ENCODE results near the gene CEP192. TPM values are rescaled to one million over a fixed set of nuclear protein-coding genes. Genes with fewer than 3 reads are reported as not detected.

CEP192 gene
- total RNA-seq, 1 donor from 2014 or later = 20.1 TPM

- TF ChIP-seq CTCF (IDR thresholded peaks at IDR 0.05; ENCODE audit: partially characterized antibody, unreplicated experiment) = no peak
- no peak overlapping the region for H3K4me3 Mint-ChIP-seq (ENCODE audit: unreplicated experiment)
- H3K4me1 Mint-ChIP-seq (ENCODE audit: low read depth, unreplicated experiment) = peaks cover 1% of the 10 kb centered on the region
- no peak for DNase-seq
- H3K27ac Mint-ChIP-seq (ENCODE audit: unreplicated experiment) = no peak overlapping the region
- H3K9me3 Mint-ChIP-seq (ENCODE audit: unreplicated experiment) = peaks cover 9% of the 10 kb centered on the region
- peaks cover 15% of the 10 kb centered on the region for H3K27me3 Mint-ChIP-seq (ENCODE audit: unreplicated experiment)
- H3K36me3 Mint-ChIP-seq (ENCODE audit: unreplicated experiment) = peaks cover 26% of the 10 kb centered on the region
Observed at GRCh38 chr18:13138420-13139139, 147.4 kb downstream of the CEP192 start.

- Mint-ChIP-seq H3K36me3 (ENCODE audit: unreplicated experiment) (peaks cover 25% of the 10 kb centered on the region), H3K27ac (ENCODE audit: unreplicated experiment) (no peak overlapping the region), H3K9me3 (ENCODE audit: unreplicated experiment) (peaks cover 13% of the 10 kb centered on the region), H3K4me1 (ENCODE audit: low read depth, unreplicated experiment) (peaks cover 1% of the 10 kb centered on the region), H3K27me3 (ENCODE audit: unreplicated experiment) (peaks cover 15% of the 10 kb centered on the region), H3K4me3 (ENCODE audit: unreplicated experiment) (no peak overlapping the region)
- TF ChIP-seq CTCF (IDR thresholded peaks at IDR 0.05; ENCODE audit: partially characterized antibody, unreplicated experiment) = no peak
- no peak for DNase-seq
Observed at GRCh38 chr18:13139885-13140450, 148.8 kb downstream of the CEP192 start.

- H3K4me3 Mint-ChIP-seq (ENCODE audit: unreplicated experiment) = no peak overlapping the region
- DNase-seq = no peak
- peaks cover 16% of the 10 kb centered on the region for H3K36me3 Mint-ChIP-seq (ENCODE audit: unreplicated experiment)
- peaks cover 1% of the 10 kb centered on the region for H3K4me1 Mint-ChIP-seq (ENCODE audit: low read depth, unreplicated experiment)
- TF ChIP-seq CTCF (IDR thresholded peaks at IDR 0.05; ENCODE audit: partially characterized antibody, unreplicated experiment) = no peak
- H3K27ac Mint-ChIP-seq (ENCODE audit: unreplicated experiment) = no peak overlapping the region
- peaks cover 12% of the 10 kb centered on the region for H3K9me3 Mint-ChIP-seq (ENCODE audit: unreplicated experiment)
- peaks cover 9% of the 10 kb centered on the region for H3K27me3 Mint-ChIP-seq (ENCODE audit: unreplicated experiment)
Observed at GRCh38 chr18:13141209-13141608, 150.0 kb downstream of the CEP192 start.

- peaks cover 8% of the 10 kb centered on the region for H3K36me3 Mint-ChIP-seq (ENCODE audit: unreplicated experiment)
- no peaks in the 10 kb centered on the region for H3K4me1 Mint-ChIP-seq (ENCODE audit: low read depth, unreplicated experiment)
- H3K27ac Mint-ChIP-seq (ENCODE audit: unreplicated experiment) = no peak overlapping the region
- H3K9me3 Mint-ChIP-seq (ENCODE audit: unreplicated experiment) = peaks cover 7% of the 10 kb centered on the region
- no peaks in the 10 kb centered on the region for H3K27me3 Mint-ChIP-seq (ENCODE audit: unreplicated experiment)
- no peak for TF ChIP-seq CTCF (IDR thresholded peaks at IDR 0.05; ENCODE audit: partially characterized antibody, unreplicated experiment)
- no peak overlapping the region for H3K4me3 Mint-ChIP-seq (ENCODE audit: unreplicated experiment)
- DNase-seq = no peak
Observed at GRCh38 chr18:13145636-13146190, 154.6 kb downstream of the CEP192 start.

- Mint-ChIP-seq H3K9me3 (ENCODE audit: unreplicated experiment) (peaks cover 7% of the 10 kb centered on the region), H3K4me3 (ENCODE audit: unreplicated experiment) (no peak overlapping the region), H3K27ac (ENCODE audit: unreplicated experiment) (no peak overlapping the region), H3K27me3 (ENCODE audit: unreplicated experiment) (no peaks in the 10 kb centered on the region), H3K4me1 (ENCODE audit: low read depth, unreplicated experiment) (no peaks in the 10 kb centered on the region), H3K36me3 (ENCODE audit: unreplicated experiment) (peaks cover 8% of the 10 kb centered on the region)
- no peak for TF ChIP-seq CTCF (IDR thresholded peaks at IDR 0.05; ENCODE audit: partially characterized antibody, unreplicated experiment)
- DNase-seq = no peak
Observed at GRCh38 chr18:13147130-13147529, 156.0 kb downstream of the CEP192 start.
